Esophagus (tissue), 2 donors: ENCODE results near the gene SOX6. TPM values are rescaled to one million over a fixed set of nuclear protein-coding genes. Genes with fewer than 3 reads are reported as not detected.

Experiments used
- H3K27ac ChIP-seq, 2 donors: one replicate each; pipeline ENCODE4 v1.5.1; 2013; ENCODE audit warnings: low read depth in 2 of 2, mild to moderate bottlenecking in 2 of 2, inconsistent platforms in 1 of 2, low read length in 1 of 2, moderate library complexity in 1 of 2
- H3K27me3 ChIP-seq, 2 donors: one replicate each; pipeline ENCODE4 v1.6.1; 2013; ENCODE audit warnings: low read length in 2 of 2, control low read depth in 1 of 2, mild to moderate bottlenecking in 1 of 2; ENCODE audit not compliant: insufficient read depth in 2 of 2, control insufficient read depth in 1 of 2
- H3K36me3 ChIP-seq, 2 donors: one replicate each; pipeline ENCODE4 v1.6.1; 2013; ENCODE audit warnings: low read length in 1 of 2; ENCODE audit not compliant: control insufficient read depth in 2 of 2, insufficient read depth in 2 of 2
- H3K4me1 ChIP-seq, 2 donors: one replicate each; pipeline ENCODE4 v1.6.1; 2013; ENCODE audit warnings: low read length in 1 of 2; ENCODE audit not compliant: control insufficient read depth in 2 of 2, insufficient read depth in 2 of 2
- H3K4me3 ChIP-seq, 2 donors: one replicate each; pipeline ENCODE4 v1.5.1; 2013; ENCODE audit warnings: low read length in 2 of 2, mild to moderate bottlenecking in 2 of 2, low read depth in 1 of 2, moderate library complexity in 1 of 2
- H3K9me3 ChIP-seq, 2 donors: one replicate each; pipeline ENCODE4 v1.6.1; 2013; ENCODE audit warnings: mild to moderate bottlenecking in 2 of 2, low read depth in 1 of 2, low read length in 1 of 2, moderate library complexity in 1 of 2; ENCODE audit not compliant: control insufficient read depth in 2 of 2, insufficient read depth in 1 of 2
- WGBS, 2 donors: extraction: QIAGEN DNeasy Blood & Tissue Kit; methylation state at CpG; one replicate each; pipeline ENCODE4 v1.1.7; 2013; 5-methylcytosine and 5-hydroxymethylcytosine counted together
- polyA plus RNA-seq, 2 donors: library from polyadenylated mRNA; stranded (reverse); fragments of 200-250 nt; gene quantifications; one replicate each; pipeline ENCODE4 v1.2.3, GENCODE V29; 2013
- donor health status: healthy with polysubstance abuse.
- donor health status: Bipolar disorder and iron deficiency.

Gene SOX6
- polyA plus RNA-seq, 2 donors: 1.2 to 2.4 TPM

DNA sequence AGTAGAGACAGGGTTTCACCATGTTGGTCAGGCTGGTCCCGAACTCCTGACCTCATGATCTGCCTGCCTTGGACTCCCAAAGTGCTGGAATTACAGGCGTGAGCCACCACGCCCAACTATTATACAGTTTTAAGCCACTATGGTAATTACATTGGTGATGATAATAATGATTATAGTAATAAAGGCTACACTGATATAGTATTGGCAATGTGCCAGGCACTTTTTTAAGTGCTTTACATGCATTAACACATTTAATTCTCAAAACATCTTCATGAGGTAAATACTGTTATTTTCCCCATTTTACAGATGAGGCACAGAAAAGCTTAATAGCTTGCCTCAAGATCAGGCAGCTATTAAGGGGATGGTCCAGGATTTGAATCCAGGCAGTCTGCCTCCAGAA is 222.5 kb downstream of the SOX6 start:
- Histone ChIP-seq H3K27ac (no peak overlapping the region), H3K9me3 (no peaks in the 10 kb centered on the region), H3K27me3 (no peaks in the 10 kb centered on the region), H3K4me3 (no peak overlapping the region), H3K4me1 (no peaks in the 10 kb centered on the region), H3K36me3 (no peaks in the 10 kb centered on the region)
- WGBS, 2 donors: 91 to 92% methylated on average over 3 of the region's 3 CpGs

DNA sequence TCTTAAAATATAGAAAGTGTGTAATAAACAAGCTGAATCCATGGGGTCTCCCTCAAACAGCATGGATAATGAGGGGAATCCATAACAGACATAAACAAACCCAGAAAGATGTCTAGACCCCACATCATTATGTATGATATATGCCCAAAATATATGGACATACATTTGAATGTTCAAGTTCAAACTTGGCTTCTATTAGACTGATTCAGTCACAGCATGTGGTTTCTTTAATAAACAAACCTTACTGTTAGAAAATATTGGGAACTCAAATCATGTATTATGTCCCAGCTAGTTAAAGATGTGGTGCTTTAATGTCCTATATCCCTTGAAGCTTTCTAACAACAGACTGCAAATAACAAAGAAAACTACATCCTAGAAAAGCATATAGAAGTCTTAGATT is 228.6 kb downstream of the SOX6 start:
- H3K36me3 ChIP-seq: no peaks in the 10 kb centered on the region
- H3K4me1 ChIP-seq: no peaks in the 10 kb centered on the region
- H3K27me3 ChIP-seq: no peaks in the 10 kb centered on the region
- no peak overlapping the region for H3K27ac ChIP-seq
- H3K4me3 ChIP-seq: no peak overlapping the region
- H3K9me3 ChIP-seq: no peaks in the 10 kb centered on the region

DNA sequence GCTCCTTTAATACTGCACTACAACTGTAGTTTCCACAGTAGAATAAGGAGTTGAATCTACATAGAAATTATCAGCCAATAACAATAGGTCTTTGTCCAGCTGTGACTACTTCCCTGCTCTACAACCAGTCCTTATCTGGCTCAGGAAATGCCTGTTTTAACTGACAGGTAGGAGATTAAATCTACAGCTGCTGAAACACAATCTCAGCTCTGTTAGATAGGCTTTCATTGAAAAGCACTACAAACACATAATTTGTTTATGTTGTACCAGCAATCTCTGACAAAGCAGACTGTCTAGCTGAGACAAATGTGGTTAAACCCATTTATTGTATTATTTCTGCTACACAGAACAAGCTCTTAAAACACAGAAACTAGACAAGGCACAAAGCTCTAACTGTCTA is 230.0 kb downstream of the SOX6 start:
- Histone ChIP-seq H3K27ac (no peak overlapping the region), H3K4me3 (no peak overlapping the region), H3K27me3 (no peaks in the 10 kb centered on the region), H3K9me3 (no peaks in the 10 kb centered on the region), H3K4me1 (no peaks in the 10 kb centered on the region), H3K36me3 (no peaks in the 10 kb centered on the region)

DNA sequence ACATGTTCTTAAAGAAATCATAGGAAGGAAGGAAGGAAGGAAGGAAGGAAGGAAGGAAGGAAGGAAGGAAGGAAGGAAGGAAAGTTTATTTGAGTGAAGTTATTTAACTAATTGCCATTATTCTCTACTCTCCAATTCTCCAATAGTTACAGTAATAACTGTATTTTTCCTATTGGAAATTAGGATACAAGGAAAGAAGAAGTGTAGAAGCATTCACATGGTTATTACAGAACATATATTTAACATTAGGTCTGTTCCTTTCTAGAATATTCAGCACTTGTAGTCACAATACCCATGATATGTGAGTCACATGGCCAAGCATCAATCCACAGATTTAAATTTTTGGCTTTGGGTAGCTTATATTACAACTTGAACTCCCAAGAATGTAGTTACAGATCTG is 230.6 kb downstream of the SOX6 start:
- H3K36me3 ChIP-seq: no peaks in the 10 kb centered on the region
- H3K4me1 ChIP-seq: no peaks in the 10 kb centered on the region
- H3K4me3 ChIP-seq: no peak overlapping the region
- H3K27ac ChIP-seq: no peak overlapping the region
- no peaks in the 10 kb centered on the region for H3K9me3 ChIP-seq
- H3K27me3 ChIP-seq: no peaks in the 10 kb centered on the region

DNA sequence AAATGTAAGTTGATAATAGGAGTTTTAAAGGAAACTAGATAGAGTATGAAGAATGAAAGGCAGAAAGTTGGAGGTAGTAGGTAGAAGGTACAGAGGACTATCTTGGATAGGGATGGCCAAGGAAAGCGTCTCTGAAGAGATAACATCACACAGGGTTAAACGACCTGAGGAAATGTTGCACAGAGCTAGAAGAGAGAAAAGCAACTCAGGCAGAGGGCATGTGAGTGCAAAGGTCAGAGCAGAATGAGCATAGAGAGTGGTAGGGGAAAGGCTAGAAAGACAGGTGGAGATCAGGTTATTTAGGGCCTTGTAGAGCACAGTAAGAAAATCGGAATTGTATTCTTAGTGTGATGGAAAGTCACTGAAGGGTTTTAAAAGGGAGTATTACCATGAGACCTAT is 232.0 kb downstream of the SOX6 start:
- Histone ChIP-seq H3K9me3 (no peaks in the 10 kb centered on the region), H3K27ac (no peak overlapping the region), H3K4me3 (no peak overlapping the region), H3K4me1 (no peaks in the 10 kb centered on the region), H3K27me3 (no peaks in the 10 kb centered on the region), H3K36me3 (no peaks in the 10 kb centered on the region)
- 78 to 82% methylated on average over 3 of the region's 3 CpGs for WGBS, 2 donors

DNA sequence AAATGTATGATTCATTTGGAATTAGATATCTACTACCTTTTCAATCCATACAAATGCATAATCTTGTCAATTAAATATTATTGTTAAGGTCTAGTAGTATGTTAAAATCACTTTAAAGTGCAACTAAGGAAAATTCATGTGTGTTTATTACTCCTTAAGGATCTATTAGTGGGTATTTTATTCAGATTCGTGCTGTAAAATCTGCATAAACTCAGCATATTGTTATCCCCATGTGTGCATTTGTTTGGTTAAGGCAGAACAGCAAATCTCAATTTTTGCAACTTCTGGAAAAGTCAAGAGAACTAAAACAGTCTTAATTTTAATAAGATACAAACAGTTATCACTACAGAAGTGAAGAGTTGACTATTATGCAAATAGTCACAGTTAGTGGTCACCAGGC is 234.5 kb downstream of the SOX6 start:
- H3K27me3 ChIP-seq: no peaks in the 10 kb centered on the region
- no peak overlapping the region for H3K4me3 ChIP-seq
- H3K4me1 ChIP-seq: no peaks in the 10 kb centered on the region
- 86 to 95% methylated on average over 1 of the region's 1 CpG for WGBS, 2 donors
- no peaks in the 10 kb centered on the region for H3K9me3 ChIP-seq
- H3K27ac ChIP-seq: no peak overlapping the region
- H3K36me3 ChIP-seq: no peaks in the 10 kb centered on the region

DNA sequence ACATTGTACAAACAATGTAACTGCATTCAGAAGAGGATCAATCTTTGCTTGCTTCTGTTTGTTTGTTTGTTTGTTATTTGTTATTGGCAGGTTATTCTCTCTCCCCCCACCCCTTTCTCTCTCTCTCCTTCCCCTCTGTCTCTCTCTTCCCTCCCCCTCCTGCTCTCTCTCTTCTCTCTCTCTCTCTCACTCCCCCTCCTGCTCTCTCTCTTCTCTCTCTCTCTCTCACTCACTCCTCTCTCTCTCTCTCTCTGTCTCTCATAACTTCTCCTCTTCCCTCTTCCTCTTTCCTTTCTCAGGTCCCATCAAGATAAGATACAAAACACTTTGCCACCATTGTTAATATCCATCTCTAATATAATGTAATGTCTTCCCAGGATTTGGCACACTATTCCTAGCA is 236.3 kb downstream of the SOX6 start:
- H3K27ac ChIP-seq: no peak overlapping the region
- H3K27me3 ChIP-seq: no peaks in the 10 kb centered on the region
- no peak overlapping the region for H3K4me3 ChIP-seq
- H3K4me1 ChIP-seq: no peaks in the 10 kb centered on the region
- H3K9me3 ChIP-seq: no peaks in the 10 kb centered on the region
- no peaks in the 10 kb centered on the region for H3K36me3 ChIP-seq

DNA sequence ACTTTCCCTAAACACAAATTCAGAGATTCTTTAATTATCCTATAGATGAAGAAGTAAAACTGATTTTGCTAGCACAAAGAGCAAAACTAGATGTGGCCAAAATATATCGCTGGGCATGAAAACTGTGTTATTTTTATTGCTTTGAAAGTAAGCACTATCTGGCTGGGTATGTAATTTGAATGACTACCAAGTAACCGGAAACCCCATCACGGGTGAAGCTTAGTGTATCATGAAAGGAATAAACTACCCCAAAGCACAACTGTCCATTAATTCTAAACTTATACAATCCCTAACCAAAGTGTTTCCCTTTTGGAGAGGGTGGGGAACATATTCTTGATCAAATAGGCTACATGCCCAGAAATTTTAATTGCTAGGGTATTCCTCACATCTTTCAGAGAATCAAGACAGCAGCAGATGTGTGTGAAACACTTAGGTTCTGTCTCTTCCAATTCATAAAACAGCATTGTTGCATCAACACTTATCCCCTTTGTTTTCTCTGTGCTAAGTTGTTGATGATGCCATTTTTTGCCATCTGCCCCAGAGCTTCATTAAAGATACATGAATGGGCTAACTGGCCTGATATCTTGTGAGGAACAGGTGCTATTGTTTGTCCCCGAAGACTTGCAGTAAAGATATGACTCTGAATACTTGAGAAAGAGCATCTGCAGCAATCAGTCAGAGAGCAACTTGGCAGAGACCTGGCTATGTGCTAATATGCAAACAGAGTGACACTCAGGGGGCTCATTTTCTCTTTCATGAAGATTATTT is 238.2 kb downstream of the SOX6 start:
- H3K4me3 ChIP-seq: no peak overlapping the region
- no peaks in the 10 kb centered on the region for H3K4me1 ChIP-seq
- no peak overlapping the region for H3K27ac ChIP-seq
- H3K9me3 ChIP-seq: no peaks in the 10 kb centered on the region
- no peaks in the 10 kb centered on the region for H3K27me3 ChIP-seq
- WGBS, 2 donors: 62 to 71% methylated on average over 4 of the region's 4 CpGs
- H3K36me3 ChIP-seq: no peaks in the 10 kb centered on the region

DNA sequence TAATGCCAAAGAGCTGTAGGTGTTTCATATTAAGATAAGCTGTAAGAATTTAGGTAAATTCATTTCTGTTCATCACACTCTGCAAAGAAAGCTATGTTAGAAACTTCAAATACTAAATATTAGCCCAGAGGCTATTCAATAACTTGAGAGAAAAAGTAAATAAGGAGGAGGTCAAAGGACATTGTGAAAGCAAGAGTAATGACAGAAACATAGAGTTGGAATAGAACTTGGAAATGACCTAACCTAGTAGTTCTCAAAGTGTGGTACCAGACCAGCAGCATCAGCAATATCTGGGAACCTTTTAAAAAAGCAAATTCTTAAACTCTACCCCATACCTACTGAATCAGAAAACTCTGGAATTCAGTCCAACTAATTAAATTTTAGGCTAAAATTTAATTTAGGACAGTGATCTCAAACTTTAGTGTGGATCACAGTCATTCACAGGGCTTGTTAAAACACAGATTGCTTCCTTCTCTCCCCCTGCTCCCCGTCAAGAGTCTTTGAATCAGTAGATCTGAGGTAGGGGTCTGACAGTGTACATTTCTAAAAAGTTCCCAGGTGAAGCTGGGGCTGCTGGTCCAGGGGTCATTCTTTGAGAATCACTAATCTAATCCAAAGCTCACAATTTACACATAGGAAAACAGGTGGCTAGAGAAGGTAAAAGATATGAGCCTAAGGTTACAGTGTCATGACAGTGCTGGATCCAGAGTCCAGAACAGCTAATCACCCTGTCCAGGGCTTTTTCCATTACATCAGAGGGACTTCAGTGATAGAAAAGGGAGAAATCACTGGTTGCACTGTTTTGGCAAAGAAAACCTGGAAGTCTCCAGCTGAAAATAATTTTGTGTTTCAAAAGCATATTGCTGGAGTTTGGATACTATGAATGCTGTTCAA is 241.1 kb downstream of the SOX6 start:
- Histone ChIP-seq H3K4me1 (no peaks in the 10 kb centered on the region), H3K36me3 (no peaks in the 10 kb centered on the region)
- WGBS, 2 donors: 58 to 77% methylated on average over 1 of the region's 1 CpG

DNA sequence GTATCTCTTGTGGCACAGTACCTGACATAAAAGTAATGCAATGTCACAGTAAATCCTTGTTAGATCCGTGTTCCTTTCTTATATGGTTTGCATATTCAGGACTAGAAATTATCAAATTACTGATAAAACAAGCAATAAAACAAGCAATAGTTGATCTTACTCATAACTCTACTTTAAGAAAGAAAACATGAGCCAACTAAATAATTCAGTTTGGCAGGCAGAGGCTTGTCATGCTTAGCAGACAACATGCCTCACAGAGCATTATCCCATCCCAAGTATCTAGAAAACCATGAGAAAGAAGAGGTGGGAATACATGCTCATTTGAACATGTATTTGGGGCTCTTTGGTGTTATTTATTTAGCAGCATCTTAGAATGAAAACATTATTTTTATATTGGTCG is 241.9 kb downstream of the SOX6 start:
- Histone ChIP-seq H3K4me1 (no peaks in the 10 kb centered on the region), H3K9me3 (no peaks in the 10 kb centered on the region), H3K27me3 (no peaks in the 10 kb centered on the region), H3K27ac (no peak overlapping the region), H3K36me3 (no peaks in the 10 kb centered on the region), H3K4me3 (no peak overlapping the region)
- 49 to 53% methylated on average over 2 of the region's 2 CpGs for WGBS, 2 donors

More for the DNA sequence above, 241.1 kb downstream of the SOX6 start:
- H3K4me3 ChIP-seq: no peak overlapping the region
- H3K27me3 ChIP-seq: no peaks in the 10 kb centered on the region
- no peak overlapping the region for H3K27ac ChIP-seq
- no peaks in the 10 kb centered on the region for H3K9me3 ChIP-seq
